COR-L47 (cell line): ENCODE measurements around the gene MREG.
"Not testable (repeated sequence)": the region's sequence is repeated elsewhere in the genome, so short reads cannot be mapped to it uniquely, and the experiment has no call there.

Experiments used
- DNase-seq: peaks from one replicate; lab custom pipeline; 2025; lab: John Stamatoyannopoulos, UW

Gene MREG

DNA sequence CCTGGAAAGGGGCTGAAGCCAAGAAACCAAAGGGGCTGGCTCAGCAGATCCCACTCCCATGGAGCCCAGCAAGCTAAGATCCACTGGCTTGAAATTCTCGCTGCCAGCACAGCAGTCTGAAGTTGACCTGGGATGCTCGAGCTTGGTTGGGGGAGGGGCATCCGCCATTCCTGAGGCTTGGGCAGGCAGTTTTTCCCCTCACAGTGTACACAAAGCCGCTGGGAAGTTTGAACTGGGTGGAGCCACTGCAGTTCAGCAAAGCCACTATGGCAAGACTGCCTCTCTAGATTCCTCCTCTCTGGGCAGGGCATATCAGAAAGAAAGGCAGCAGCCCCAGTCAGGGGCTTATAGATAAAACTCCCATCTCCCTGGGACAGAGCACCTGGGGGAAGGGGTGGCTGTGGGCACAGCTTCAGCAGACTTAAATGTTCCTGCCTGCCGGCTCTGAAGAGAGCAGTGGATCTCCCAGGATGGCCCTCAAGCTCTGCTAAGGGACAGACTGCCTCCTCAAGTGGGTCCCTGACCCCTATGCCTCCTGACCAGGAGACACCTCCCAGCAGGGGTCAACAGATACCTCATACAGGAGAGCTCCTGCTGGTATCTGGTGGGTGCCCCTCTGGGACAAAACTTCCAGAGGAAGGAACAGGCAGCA lies 24.7 kb downstream of the MREG start:
- not testable (repeated sequence) for DNase-seq

DNA sequence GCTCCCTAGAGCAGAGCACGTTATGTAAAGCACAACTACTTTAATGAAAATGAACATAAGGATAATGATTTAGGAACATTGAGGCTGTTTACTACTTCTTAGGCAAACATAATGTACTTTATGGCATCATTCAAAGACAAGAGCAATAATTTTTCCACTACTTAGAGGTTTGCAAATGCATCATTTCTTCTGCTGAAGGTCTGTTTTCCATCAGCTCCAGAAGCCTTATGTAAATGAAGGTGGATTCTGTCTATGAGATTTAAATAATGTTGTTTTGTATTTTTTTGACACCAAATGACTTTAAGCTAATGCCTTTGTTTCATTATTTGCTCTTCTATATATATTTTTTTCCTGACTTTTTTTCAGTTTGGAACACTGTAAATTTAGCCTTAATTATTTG lies 28.1 kb downstream of the MREG start:
- DNase-seq = no peak

DNA sequence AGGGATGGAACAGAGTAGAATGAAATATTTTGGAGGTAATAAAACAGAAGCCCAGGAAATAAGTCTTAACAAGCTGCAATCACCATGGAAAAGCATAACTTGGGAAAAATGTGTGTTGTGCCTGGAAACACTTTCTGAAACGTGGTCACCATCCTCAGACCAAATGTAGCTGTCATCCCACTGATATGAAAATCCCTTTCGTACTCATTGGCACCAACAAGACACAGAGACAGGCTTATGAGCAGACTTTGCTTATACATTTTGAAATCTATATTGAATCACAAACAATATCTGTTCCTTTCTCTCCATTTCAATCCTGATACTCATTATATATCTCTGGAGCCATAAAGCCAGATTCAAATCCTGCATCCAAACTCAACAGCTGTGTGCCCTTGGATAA lies 28.7 kb downstream of the MREG start:
- no peak for DNase-seq

DNA sequence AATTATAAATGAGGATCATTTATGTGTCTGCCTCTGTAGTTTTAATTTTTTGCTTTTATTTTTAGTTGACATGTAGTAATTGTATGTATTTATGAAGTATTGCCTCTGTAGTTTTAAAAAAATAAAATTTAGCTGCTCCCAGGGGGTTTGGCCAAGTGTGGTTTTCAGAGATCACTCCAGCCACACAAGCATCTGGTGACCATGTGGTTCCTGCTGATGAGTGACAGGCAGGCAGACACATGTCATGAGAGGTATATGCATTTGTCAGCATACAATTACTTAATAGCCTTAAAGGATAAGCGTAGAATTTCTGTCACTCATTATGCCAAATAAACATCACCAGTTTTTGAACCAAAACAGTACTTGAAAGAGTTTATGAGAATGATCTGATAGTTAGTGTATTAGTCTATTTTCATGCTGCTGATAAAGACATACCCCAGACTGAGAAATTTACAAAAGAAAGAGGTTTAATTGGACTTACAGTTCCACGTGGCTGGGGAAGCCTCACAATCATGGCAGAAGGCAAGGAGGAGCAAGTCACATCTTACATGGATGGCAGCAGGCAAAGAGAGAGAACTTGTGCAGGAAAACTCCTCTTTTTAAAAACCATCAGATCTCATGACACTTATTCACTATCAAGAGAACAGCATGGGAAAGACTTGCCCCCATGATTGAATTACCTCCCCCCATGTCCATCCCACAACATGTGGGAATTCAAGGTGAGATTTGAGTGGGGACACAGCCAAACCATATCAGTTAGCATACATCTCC lies 29.6 kb downstream of the MREG start:
- DNase-seq = no peak

DNA sequence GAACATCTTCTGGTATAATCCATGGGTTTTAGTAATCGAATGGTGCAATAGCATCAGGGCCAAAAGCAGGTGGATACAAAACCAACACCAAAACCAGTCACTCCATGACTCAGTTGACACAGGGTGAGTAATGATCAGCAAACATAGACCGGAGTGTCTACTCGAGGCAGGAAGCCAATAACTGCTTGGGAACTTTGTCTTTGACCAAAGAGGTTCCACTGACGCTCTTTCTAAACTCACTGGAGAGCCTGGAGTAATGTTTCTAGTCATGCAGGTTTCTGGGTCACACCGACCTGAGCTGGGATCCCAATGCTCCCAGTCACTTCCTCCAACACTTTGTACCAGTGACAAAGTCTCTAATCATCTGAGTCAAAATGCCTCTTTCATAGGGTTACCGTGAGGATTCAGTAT lies 30.9 kb downstream of the MREG start:
- DNase-seq = no peak

DNA sequence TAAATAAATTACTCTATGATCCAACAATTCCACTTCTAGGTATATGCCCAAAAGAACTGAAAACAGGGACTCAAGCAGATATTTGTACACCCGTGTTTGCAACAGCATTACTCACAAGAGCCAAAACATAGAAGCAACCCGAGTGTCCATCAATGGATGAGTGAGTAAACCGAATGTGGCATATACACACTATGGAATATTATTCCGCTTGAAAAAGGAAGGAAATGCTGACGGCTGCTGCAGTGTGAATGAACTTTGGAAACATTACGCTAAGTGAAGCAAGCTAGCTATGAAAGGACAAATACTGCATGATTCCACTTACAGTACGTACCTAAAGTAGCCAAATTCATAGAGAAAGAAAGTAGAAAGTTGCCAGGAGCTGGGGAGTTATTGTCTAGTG lies 32.2 kb downstream of the MREG start:
- DNase-seq = no peak

DNA sequence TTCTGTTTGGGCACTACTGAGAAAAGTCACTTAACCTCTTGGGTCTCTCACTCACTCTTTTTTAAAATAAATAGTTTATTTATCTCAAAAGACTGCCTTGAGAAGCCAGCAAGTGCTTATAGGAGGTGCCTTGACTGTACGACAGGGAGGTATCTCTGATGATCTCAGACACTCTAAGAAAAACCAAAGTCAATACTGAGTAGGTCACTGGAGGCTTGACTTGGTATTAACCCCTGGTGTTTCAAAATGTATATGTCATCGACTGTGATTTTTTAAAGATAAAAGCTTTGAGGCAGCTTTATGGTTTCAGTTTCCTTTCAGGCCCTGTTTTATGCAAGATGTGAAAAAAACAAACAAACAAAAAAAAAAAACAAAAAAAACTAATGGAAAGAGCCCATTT lies 33.7 kb downstream of the MREG start:
- DNase-seq = no peak

DNA sequence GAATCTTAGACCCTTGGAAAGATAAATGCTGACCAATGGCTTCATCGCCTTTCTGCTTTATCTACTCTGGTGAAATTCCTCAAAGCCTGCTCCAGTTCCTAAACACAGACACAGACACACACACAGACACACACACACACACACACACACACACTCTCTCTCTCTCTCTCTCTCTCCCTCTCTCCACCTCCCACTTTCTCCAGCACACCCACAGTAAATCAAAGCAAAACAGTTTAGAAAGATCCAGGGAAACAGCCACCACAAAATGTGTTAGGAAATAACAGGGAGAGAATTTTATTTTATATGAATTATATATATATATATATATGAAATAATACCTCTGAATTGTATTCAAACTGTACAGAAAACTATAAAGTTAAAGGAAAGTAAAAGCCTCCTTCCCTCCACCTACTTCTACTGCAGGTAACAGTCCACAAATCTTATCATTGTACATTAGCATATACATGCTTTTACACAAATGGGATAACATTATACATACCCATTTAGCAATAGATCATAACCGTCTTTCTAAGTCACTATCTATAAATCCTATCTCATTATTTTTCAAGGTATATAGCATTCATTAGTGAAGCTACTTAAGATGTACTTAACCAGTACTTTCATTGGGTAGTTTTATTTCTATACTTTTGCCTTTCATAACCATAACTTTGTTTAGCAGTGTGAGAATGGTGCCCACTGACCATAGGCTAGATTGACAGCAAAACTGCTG lies 38.5 kb downstream of the MREG start:
- DNase-seq = no peak

DNA sequence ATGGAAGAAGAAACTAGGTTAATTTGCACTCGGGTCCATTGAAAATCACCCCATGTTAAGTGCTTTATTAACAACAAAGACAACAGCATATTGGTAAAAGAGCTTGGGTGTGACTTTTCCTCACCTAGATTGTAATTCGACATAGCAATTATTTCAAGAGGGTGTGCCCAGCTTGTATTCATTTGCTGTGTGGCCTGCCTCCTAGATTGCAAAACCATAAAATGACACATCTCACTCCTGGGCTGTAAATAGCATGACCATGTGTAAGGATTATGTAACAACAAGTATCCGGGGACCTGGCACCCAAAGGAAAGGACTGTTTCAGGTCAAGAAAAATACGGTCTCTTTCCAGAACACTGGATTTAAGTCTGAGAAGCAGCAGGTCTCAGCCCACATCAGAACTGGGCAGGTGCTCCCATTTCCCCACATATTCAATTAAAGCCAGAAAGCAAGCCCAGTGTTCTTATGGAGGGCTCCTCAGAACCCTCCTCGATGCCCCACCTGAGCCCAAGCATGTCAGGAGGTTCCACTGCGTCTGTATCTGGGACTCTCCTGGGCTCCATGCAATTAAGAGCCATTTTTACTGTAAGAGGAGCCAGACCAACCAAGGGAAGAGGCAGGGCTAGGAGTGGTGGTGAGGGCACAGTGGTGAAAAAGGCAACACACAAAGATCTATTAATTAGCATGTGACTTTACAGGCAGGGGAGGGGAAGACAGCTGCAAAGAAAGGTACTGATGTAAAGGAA lies 39.2 kb downstream of the MREG start:
- DNase-seq = no peak

DNA sequence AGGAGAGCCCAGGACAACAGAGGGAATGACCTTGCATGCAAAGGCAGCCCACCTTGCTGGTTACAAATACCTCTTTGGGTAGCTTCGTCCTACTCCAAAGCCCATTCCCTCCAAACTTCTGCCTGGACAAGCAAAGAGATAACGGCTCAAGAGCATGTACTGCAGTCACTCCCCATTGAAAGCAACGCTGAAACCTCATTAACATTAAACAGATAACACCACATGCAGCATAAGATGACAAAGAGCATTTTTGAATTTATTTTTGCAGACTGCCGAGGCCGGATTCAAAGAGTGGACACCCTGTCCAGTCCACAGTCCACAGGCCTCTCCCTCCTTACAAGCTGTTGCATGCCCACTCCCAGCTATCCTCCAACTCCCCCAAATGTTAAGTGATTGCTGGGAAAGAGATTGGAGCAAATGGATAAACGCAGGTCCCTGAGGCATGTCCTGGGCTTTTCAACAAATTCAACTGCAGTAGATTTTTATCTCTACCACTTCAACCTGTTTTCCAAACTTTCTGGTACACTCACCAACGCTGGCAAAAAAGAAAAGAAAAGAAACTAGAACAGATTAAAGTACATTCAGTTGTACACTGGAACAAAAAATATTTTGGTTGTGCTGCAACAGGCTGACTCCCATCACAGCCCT lies 40.1 kb downstream of the MREG start:
- DNase-seq = no peak

DNA sequence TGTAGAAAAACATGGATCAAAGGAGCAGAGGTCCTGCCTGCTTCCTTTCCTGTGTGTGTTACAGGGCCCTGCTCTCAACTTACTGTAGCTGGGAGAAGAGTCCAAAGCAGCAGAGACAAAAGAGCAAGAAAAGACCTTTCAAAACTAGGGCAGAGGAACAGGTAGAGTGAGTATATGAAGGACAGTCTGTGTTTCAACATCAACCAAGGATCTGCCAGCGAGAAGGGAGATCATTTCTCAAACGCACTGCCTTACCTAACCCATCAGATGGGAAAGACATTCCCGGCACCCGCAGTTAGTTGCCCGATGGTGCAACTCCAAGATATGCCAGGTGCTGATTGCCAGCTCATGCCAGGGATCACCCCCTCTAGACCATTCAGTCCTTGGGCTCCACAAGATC lies 41.7 kb downstream of the MREG start:
- DNase-seq = no peak

DNA sequence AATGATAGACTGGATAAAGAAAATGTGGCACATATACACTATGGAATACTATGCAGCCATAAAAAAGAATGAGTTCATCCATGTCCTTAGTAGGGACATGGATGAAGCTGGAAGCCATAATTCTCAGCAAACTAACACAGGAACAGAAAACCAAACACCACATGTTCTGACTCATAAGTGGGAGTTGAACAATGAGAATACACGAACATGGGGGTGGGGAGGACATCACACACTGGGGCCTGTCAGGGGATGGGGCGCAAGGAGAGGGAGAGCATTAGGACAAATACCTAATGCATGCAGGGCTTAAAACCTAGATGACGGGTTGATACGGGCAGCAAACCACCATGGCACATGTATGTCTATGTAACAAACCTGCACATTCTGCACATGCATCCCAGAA lies 42.5 kb downstream of the MREG start:
- DNase-seq = not testable (repeated sequence)

DNA sequence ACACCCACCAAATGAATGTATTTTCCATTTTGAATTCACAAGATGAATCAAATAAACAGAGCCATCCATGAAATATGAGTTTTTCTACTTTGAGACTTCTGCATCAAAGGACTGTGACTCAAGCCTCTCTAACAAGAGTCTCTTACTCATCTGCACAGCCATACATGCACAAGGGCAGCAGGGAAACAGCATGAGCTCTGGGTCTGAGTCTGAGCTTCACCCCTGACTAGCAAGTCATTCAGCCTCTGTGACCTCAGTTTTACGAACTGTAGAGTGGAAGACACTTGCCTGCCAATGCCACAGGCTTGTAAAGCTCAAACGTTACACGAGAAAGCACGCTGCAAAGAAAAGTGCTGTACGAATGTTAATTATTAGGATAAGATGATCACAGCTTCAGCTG lies 42.9 kb downstream of the MREG start:
- no peak for DNase-seq

DNA sequence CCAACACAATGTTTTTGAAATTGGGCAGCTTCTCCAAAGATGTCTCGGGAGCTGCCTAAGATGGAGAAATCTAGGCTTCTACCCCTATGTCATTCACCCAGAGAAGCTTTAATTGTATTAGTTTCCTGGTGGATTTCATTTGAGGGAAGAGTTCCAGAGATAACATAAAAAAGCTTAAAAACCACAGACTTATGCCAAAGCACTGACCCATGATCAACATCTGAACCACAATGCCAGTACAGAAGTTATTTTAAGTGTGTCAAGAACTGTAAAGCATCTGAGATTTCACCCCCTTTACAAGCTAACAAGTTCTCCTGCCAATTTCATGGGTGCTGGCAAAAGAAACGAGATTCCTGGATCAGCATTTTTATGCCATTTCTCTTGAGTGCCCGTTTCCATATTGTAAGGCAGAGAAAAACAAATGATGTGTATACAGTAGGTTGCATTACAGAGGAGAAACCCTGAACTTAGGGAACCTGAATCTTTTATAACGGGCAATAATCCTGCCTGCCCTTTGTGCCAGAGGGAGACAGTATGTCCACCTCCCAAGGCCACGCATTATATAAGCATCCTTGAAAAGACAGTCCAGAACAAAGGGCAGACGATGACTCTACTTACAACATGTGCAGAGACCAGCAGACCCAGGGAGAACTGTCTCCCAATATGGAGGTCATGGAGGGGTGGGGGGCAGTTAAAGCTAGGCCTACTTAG lies 44.1 kb downstream of the MREG start:
- no peak for DNase-seq

DNA sequence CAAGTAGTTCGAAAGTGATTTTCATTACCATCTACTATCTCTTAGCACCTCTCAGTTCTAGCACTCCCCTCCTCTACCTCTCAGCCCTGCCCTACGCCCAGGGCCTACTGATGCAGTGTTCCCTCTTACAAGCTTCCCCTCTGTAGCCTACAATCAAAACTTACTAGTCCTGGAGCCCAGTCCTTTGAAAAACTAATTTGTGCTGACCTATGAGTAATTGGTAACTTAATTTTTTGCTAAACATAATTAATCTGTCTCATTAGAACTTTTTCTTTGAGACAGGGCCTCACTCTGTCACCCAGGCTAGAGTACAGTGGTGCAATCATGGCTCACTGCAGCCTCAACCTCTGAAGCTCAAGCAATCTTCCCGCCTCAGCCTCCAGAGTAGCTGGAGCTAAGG lies 44.9 kb downstream of the MREG start:
- no peak for DNase-seq

DNA sequence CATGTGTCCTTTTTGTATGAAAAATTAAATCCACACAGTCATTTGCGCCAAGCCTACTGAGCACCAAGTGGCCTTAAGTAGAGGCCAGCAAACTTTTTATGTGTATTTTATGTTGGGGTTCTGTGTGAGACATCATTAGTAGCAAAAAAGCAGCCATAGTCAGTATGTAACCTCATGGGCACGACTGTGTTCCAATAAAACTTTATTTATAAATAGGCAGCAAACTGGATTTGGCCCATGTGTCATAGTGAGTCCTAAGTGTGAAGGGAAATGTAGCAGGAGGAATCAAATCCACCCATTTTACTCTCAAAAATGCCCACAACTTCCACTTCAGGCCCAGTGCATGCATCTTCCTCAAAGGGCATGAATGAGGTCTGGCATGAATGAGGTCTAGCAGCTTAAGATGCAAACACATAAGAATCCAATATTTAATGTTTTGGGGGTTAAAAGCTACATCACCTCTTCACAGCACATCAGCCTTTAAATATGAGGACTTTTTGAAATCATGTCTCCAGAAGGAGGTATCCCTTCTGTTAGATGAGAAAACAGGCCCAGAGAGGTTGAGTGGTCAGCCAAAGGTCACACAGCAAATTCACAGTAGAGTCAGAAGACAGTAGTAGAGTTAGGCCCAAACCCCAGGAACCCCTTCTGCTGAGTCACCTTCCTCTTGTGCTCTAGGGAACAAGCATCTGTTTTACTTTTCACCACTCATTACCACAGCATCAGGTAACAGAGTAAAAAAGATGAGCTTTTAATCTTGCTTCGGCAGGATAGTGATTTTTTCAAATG lies 45.6 kb downstream of the MREG start:
- no peak for DNase-seq

DNA sequence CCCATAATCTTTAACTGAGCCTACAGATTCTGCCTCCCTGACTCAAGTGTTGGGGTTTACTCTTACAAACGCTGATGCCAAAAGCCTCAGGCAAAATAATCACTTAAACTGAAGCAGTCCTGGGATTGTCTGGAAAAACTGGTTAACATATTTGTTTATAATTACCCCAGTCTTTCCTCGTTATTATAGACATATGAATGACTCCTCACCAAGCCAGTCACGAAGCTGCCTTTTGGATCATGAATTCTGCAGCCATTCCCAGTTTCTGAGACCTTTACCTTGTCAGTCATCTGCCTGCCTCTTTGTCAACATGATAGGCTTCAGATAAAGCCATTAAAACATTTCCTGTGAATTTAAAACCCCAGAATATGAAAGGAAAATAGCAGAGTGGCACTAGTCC lies 46.4 kb downstream of the MREG start:
- no peak for DNase-seq

DNA sequence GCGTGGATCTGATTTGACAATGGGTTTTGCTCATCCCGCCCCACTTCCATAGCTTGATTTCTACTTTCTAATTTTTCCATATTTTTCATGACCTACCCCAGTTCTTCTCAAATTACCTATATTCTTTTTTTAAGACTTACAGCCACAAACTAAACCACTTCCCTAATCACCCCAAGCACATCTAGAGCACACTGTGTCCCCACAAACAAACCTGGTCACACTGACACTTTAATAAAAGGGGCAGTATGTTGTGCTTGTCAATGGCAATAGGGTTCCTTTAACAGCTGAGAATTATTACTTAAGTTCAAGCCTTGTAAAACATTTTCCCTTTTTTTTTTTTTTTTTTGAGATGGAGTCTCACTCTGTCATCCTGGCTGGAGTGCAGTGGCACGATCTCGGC lies 47.1 kb downstream of the MREG start:
- DNase-seq = no peak

DNA sequence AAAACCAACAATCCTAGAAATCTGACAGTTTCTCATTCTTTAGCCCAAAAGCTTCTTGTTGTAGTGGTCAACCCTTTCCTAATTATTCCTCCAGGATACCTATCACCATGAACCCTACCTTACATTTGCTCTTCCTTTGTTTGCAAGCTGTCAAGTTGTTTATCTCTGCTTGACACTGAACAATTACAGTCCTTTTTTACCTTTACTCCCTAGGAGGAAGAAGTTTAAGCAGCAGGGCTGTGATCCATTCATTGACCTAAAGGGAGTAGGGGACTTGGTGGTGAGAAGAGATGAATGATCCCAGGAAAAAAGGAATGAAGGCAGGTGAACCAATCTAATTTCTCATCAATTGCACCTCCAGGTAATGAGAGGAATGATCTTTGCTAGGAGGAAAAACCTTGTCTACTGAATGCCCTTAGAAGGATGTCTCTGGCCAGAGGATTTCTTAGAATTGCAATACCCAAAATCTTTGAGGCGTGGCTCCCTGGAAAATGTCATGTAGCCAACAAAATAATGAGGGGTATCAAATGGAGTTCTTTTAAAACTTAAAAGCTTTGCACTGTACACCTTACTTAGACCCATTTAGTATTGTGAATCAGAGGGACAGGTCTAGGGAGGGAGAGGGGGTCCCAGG lies 47.7 kb downstream of the MREG start:
- no peak for DNase-seq

DNA sequence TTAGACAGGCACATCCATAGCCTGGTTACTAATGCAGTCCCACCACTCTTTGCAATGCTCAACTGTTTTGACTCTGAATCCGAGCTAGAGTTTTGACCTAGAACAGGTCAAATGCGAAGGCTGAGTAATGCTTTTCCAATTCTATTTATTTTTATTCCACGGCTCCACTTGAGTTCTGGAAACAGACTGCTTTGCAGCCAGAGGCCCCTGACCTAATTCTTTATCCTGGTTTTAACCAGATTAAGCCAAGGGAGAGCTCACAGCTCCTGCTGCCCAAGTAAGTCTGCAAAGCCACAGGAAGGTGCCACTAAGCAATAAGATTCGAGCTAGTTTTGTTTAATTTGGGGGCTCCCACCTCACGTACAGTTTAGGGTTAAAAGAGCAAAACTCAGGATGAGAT lies 51.4 kb downstream of the MREG start:
- DNase-seq = no peak
